HG03571 (cell line): ENCODE data around the gene TTC32.
"Not testable (repeated sequence)": the region's sequence is repeated elsewhere in the genome, so short reads cannot be mapped to it uniquely, and the experiment has no call there.

Experiments used
- ATAC-seq: cut with Tn5 transposase; IDR thresholded peaks from one replicate; pipeline ENCODE4 v1.9.1; 2021; ENCODE audit not compliant: unreplicated experiment

TTC32 gene

DNA sequence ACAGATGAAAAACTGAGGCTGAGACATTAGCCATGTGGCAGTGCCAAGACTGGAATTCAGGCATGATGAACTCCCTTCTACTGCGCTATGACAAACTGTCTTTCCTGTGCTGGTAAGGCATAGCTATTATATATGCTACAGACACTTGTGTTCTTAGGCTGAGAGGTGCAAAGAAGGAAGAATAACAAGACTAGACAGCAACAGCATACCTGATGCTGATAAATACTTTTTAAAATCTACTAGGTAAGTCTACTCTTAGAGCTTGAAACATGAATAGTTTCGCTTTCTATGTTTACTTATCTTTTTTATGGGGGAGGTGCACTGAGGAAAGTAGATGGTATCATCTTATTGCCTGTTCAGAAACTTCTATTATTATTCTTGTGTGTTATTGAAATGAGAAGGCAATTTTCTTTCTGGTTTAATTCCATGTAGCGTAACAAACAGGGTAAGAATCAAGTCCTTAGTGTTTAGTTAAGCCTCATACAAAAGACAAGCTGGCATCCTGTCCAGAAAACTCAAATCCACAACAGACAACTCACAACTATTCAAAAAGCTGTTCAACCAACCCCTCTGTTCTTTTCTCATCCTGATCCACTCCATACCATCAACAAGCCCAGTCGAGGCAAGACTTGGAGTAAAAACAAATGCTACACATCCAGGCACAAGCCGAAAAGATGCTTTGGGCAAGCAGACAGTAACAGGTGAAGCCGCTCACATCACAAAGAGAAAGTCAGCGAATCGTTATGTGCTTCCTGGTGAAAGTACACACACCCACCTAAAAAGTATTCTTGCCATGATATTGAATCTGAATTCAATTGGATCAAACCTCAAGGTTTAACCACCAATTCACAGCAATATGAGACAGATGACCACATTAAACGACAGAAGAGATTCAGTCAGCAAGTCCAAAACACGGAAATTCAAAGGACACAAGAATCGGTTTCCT is 1.5 kb downstream of the TTC32 start:
- peak; percentile 24 for ATAC-seq

DNA sequence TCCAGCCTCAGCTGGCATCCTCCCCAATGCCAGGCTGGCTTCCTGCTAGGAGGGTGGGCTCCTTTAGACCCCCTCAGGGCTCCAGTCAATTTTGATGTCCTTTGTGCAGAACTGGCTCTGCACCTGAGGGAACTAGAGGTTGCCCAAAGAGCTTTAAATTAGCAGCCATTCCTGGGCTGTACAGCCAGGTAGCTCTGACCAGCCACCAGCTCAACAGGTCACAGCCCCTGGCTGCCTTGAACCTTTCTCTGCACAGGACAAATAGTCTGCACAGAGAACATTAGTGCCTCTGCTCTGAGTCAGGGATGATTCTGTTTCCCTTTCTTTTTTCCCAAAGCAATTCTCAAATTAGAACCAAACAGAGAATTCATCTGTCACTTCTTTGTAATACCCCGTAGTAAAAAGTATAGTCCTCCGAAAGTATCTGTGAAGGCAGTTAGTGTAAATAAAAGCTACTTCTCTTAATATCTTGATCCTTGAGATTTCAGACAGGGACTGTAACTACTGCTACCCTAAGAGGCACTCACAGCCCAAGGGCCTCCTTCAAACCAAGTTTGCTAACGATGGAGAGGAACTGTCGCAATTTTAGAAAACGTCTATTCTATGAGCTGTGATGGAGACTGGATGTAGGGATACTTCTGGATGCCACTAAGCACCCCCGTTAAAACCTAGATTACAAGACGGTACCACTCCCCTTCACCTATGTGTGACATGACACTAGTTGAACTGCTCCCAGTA is 3.0 kb downstream of the TTC32 start:
- ATAC-seq, result no peak

DNA sequence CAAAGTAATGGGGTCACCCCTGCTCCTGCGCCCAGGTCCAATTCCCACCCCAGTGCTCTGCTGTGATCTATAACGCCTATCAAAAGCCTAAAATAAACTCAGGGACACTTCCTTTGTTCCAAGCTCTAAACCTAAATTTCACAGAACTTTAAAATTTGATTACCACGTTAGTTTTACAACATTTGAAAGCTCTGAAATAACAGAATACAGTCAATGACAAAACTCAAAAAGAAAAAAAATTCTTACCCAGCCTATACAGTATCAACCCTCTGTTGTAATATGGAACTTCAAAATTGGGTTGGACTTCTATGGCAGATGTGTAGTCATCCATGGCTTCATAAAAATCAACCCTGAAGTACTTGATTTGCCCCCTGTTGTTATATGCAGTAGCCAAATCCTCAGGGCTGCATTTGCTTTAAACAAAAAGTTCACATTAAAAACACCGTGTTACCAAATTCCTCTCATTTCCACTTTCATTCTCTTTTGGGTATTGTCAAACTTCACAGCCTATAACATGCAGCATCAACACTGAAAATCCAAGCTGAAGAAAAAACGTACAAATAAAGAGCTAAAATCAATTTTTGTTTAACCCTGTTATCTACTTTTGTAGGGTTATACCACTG is 4.0 kb downstream of the TTC32 start:
- ATAC-seq, result no peak

- no peak for ATAC-seq
Observed at GRCh38 chr2:19895535-19895934, 6.2 kb downstream of the TTC32 start.

DNA sequence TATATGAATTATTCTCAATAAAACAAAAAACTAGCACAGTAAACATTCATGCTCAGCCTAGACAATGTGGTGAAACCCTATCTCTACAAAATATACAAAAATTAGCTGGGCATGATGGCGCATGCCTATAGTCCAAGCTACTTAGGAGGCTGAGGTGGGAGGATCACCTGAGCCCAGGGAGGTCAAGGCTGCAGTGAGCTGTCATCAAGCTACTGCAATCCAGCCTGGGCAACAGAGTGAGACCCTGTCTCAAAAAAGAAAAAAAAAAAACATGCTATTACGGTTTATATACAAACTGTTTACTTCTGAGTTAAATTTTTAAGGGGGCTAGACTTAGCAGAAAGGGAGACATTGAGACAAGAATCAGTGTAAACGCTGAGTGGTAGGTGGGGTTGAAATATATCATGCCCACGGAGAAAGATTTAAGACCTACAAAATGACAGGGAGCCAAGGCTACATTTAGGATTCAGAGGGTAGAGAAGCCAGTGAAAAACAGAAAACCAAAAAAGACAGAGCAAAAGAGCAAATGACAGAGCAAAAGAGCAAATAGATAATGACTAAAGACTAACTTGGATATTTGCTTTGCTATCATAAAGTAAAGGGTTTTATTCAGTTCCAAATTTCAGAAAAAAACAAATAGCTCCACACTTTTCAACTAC is 7.5 kb downstream of the TTC32 start:
- peak; percentile 14 for ATAC-seq

DNA sequence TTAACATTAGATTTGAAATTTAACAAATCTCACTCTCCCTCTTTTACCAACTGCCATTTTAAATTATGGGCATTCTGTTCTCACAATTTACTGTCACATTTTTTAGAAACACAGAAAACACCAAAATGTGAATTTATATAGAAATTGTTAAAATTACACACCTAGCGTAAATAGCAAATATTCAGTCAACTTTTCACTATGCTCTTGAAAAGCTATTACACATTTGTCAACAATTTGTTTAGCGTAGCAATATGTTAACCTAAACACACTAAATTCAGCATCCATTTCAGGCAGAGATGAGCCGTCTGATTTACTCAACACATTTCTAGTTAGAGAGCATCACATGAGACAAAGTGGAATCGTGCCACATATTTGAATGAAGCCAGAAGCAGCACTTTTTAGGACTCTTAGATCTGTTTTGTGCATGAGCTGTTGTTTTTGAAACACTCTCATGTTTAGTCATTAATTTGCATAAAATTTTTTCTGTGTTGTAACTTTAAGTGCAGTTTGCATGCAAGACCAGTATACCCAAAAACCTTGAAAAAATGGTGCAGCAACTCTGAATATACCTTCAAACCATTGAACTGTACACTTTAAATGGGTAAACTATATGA is 8.2 kb downstream of the TTC32 start:
- peak; percentile 82 for ATAC-seq

- not testable (repeated sequence) for ATAC-seq
Observed at GRCh38 chr2:19891971-19892370, 9.8 kb downstream of the TTC32 start.

GRCh38 chr2:19890104-19890503 is 11.7 kb downstream of the TTC32 start:
- no peak for ATAC-seq

GRCh38 chr2:19888831-19889230 is 13.0 kb downstream of the TTC32 start:
- no peak for ATAC-seq

- ATAC-seq, result no peak
Observed at GRCh38 chr2:19887510-19887909, 14.3 kb downstream of the TTC32 start.

- ATAC-seq, result no peak
Observed at GRCh38 chr2:19886261-19886660, 15.5 kb downstream of the TTC32 start.

- ATAC-seq, result no peak
Observed at GRCh38 chr2:19885791-19886190, 16.0 kb downstream of the TTC32 start.

GRCh38 chr2:19883971-19884720 is 17.6 kb downstream of the TTC32 start:
- ATAC-seq, result no peak

GRCh38 chr2:19883486-19883885 is 18.3 kb downstream of the TTC32 start:
- no peak for ATAC-seq

GRCh38 chr2:19882286-19882685 is 19.5 kb downstream of the TTC32 start:
- no peak for ATAC-seq

DNA sequence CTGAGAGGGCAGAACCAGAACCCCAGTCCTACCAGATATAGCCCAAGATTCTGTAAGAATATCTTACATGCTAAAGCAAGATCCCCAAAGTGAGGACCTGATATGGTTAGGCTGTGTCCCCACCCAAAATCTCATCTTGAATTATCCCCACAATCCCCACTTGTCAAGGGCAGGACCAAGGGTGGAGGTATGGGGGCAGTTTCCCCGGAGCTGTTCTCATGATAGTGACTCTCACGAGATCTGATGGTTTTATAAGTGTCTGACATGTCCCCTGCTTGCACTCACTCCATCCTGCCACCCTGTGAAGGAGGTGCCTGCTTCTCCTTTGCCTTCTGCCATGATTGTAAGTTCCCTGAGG is 19.9 kb downstream of the TTC32 start:
- no peak for ATAC-seq

GRCh38 chr2:19881221-19881907 is 20.4 kb downstream of the TTC32 start:
- ATAC-seq, result no peak

DNA sequence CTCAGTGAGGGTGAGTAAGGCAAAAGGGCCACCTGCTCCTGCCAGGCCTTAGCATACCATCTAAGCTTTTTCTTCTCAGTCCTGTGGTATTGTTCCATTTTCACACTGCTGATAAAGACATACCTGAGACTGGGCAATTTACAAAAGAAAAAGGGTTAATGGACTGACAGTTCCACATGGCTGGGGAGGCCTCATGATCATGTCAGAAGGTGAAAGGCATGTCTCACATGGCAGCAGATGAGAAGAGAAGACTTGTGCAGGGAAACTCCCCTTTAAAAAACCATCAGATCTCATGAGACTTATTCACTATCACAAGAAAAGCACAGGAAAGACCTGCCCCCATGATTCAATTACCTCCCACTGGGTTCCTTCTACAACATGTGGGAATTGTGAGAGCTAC is 21.6 kb downstream of the TTC32 start:
- ATAC-seq, result not testable (repeated sequence)

GRCh38 chr2:19879120-19879519 is 22.7 kb downstream of the TTC32 start:
- no peak for ATAC-seq
